OCI-LY7 (cell line): ENCODE data around the gene TRIM75.

ENCODE experiments used
- CTCF ChIP-seq: fragments of 200-600 bp; sonication (generic); conservative IDR thresholded peaks from 2 replicates; pipeline ENCODE4 v1.5.1; 2014; ENCODE audit warnings: mild to moderate bottlenecking, antibody characterized with exemption, low read length, moderate library complexity, mixed read lengths
- EZH2phosphoT487 ChIP-seq: fragments of 200-600 bp; sonication (generic); IDR thresholded peaks from 2 replicates; pipeline ENCODE4 v1.6.1; 2018; ENCODE audit warnings: low read depth, borderline replicate concordance, mild to moderate bottlenecking, mixed run types, antibody characterized with exemption, low read length, moderate library complexity, mixed read lengths

- TF ChIP-seq CTCF (no peak), EZH2phosphoT487 (no peak)
Observed at GRCh38 chr4:165006456-165006855, 47.2 kb upstream of the TRIM75 start.
